ENCODE measurements around the gene FHIP1B.
A peak's percentile ranks its signal among the peaks of the same experiment; 100 is the strongest.
"Not testable (repeated sequence)": the region's sequence is repeated elsewhere in the genome, so short reads cannot be mapped to it uniquely, and the experiment has no call there.

The FHIP1B gene

DNA sequence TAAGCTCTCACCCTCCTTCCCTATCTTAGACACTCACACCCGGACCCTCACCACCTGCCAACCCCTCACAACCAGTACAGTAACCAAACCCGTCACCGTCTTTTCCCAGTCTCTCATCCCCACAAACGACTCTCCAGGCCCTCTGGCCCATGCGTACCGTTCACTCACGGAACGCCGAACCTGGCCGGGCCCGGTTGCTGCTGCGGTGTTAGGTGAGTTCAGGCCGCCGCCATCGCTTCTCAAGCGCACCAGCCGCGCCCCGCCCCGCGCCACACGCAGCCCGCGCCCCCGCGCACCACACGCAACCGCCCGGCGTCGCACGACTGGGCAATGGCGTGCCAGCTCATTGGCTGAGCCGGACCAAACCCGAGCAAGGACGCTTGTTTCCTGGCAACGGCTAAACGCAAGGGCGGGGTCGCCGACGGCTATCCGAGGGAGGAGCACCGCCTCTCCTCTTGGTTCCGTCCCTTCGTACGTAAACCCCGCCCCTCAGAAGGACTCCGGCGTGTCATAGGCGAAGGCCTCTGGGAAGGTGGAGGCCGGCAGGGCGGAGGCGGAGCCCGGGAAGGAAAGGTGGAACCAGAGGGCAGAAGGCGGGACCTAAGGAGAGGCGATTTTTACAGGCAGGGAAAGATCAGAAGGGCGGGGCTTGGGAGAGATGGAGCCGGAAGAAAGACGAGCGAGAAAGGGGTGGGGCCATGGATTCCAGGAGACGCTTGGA lies at the start of gene FHIP1B:
Gene FHIP1B, minus strand, starts transcription at position 250 of the 721 bp plus-strand sequence. CDS start 10,120 bp downstream, outside the sequence.
- peak; percentile 100 for DNase-seq (ENCODE audit: low read depth, low spot score)

DNA sequence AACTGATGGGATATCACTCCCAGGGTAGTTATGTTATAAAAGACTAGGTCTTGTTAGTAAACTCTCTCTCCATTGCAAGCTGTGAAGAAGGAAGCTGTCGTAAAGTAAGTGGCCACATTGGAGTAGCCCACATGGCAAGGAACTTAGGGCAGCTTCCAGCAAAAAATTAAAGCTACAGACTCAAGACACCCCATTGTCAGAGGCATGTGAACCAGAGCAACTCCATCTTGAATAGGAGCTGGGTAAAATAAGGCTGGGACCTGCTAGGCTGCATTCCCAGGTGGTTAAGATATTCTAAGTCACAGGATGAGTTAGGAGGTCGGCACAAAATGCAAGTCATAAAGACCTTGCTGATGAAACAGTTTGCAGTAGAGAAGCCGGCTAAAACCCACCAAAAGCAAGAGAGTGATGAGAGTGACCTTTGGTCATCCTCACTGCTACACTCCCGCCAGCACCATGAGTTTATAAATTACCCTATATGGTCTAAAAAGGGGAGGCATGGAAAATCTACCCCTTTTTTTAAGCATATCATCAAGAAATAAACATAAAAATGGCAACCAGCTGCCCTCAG lies 49.1 kb upstream of the FHIP1B start:
- no peak for DNase-seq (ENCODE audit: low read depth, low spot score)

GRCh38 chr11:6280809-6281208 lies 46.4 kb upstream of the FHIP1B start:
- DNase-seq (ENCODE audit: low read depth, low spot score) = not testable (repeated sequence)

GRCh38 chr11:6273188-6273587 lies 38.8 kb upstream of the FHIP1B start:
- no peak for DNase-seq (ENCODE audit: low read depth, low spot score)

DNA sequence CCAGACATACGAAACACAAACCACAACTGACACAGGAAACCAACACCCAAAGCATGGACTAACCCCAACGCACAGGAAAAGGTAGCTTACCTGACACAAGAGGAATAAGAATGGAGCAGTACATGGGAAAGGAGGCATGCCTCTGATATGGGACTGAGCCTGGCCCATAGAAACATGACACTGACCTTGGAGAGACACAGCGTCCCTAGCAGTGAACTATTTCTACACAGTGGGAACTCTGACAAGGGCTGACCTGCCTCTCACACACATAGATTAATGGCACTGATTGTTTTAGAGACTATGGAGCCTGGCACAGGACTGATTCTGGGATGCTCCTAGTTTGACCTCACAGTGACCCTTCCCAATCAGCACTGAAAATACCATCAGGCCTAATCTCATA lies 37.2 kb upstream of the FHIP1B start:
- no peak for DNase-seq (ENCODE audit: low read depth, low spot score)

DNA sequence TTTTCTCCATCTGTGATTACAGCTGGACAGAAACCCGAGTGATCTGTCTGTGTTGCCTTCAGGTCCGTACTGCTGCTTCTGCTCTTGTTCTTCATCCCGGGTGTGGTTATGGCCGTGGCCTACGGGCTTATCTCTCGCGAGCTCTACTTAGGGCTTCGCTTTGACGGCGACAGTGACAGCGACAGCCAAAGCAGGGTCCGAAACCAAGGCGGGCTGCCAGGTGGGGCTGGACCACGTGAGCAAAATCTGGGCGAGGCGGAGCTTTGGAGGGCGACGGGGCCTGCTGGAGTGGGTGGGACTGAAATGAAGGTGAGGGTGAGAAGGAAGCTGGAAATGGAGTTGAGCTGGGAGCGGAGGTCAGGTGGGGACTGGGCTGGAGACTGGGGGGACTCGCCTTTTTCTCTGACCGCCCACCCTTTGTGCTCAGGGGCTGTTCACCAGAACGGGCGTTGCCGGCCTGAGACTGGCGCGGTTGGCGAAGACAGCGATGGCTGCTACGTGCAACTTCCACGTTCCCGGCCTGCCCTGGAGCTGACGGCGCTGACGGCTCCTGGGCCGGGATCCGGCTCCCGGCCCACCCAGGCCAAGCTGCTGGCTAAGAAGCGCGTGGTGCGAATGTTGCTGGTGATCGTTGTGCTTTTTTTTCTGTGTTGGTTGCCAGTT lies 36.3 kb upstream of the FHIP1B start:
- DNase-seq (ENCODE audit: low read depth, low spot score) = no peak

- DNase-seq (ENCODE audit: low read depth, low spot score) = no peak
These were observed 35.6 kb upstream of the FHIP1B start for GRCh38 chr11:6269994-6270393.

DNA sequence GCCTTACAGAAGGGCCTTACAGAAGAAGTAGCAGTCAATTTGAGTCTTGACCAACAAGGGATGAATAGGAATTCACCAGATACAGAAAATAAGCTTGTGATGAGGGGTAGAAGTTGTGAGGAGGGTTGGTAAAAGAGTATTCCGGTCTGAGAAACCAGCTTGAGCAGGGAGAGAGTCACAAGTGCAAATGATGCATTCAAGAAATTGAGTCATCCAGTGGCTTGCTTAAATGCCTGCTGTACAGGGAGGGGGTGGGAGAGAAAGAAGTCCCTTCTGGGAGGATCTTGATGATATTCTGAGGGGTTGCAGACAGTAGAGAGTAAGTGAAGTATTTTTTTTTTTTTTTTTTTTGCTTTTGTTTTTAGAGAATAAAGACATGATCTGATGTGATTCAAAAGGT lies 34.4 kb upstream of the FHIP1B start:
- DNase-seq (ENCODE audit: low read depth, low spot score) = no peak

GRCh38 chr11:6263662-6264061 lies 29.2 kb upstream of the FHIP1B start:
- no peak for DNase-seq (ENCODE audit: low read depth, low spot score)

GRCh38 chr11:6260207-6260726 lies 25.8 kb upstream of the FHIP1B start:
- no peak for DNase-seq (ENCODE audit: low read depth, low spot score)

DNA sequence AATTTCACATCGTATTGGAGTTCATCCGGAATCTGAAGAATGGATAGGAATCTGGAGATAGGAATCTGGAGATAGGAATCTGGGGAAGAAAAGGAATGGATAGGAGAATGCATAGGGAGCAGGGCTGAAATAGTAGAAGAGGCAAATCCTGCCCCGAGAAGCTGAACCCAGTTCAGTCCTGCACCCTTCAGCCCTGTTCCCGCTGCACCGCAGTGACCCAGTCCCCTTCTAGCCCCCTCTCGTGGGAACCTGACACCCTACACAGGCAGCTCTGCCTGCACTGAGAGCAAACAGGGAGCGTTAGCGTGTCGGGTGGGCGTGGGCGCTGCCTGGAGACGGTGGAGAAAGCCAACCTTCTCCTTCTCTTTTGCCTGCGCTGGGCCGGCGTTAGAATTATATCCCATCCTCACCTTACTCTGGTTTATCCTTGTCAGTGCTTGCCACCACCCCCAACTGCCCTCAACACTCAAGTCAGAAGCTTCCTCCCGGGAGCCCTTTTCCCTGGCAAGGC lies 24.2 kb upstream of the FHIP1B start:
- DNase-seq (ENCODE audit: low read depth, low spot score) = peak; percentile 53

- no peak for DNase-seq (ENCODE audit: low read depth, low spot score)
These were observed 23.7 kb upstream of the FHIP1B start for GRCh38 chr11:6258141-6258540.

GRCh38 chr11:6253197-6253596 lies 18.8 kb upstream of the FHIP1B start:
- no peak for DNase-seq (ENCODE audit: low read depth, low spot score)

DNA sequence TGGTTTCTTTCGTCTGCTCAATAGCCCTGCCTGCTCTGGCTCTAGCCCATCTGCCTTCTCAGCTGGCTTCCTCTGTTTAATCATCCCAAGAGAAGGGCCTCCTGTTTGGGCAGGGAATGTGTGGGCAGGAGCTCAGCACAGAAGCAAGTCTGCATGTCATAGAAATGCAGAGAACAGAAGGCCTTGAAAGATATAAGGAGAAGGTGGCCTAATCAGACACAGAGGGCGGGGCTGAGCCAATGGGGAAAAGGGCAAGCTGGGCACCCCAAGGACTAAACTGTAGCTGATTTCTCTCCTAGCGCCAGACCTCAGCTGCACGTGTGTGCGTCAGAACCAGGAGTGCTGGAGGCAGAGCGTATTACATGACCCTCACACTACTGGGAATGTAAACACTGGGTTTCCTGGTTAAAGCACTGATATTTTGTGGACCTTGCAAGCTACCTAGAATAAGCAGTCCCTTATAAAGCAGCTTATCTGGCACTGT lies 17.6 kb upstream of the FHIP1B start:
- DNase-seq (ENCODE audit: low read depth, low spot score) = peak; percentile 30

DNA sequence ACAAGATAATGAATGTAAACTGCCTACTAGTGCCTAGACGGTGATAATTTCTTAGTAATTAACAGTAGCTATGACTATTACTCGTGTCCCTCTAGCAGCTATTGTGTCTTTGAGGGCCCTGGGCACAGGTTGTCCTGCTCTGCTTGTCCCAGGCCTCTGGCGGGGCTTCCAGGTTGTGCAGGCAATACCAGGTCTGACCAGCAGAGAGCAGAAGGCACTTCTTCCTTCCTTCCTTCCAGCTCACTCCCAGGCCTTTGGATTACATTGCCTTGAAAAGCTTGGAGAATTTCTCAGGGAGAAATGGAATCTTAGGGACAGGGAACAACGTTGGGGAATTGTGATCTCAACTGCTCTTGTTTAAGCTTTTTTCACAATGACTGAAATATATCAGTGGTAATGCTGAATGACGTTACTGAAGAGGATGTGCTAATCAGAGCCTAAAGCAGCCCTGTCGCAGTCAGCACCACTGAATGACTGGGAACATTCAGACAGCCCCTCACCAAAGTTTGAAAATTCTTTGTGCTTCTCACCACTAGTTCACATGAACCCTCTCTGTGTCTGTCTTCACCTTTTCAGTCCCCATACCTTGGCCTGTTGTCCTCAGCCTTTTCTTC lies 16.8 kb upstream of the FHIP1B start:
- DNase-seq (ENCODE audit: low read depth, low spot score) = peak; percentile 96

GRCh38 chr11:6249770-6250555 lies 15.5 kb upstream of the FHIP1B start:
- peak; percentile 61 for DNase-seq (ENCODE audit: low read depth, low spot score)

DNA sequence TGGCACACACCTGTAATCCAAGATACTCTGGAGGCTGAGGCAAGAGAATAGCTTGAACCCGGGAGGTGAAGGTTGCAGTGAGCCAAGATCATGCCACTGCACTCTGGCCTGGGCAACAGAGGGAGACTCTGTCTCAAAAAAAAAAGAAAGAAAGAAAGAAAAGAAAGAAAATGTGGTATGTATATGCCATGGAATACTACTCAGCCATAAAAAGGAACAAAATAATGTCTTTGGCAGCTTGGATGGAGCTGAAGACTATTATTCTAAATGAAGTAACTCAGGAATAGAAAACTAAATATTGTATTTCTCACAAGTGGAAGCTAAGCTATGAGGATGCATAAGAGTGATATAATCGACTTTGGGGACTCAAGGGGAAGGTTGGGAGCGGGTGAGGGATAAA lies 14.5 kb upstream of the FHIP1B start:
- DNase-seq (ENCODE audit: low read depth, low spot score) = not testable (repeated sequence)

DNA sequence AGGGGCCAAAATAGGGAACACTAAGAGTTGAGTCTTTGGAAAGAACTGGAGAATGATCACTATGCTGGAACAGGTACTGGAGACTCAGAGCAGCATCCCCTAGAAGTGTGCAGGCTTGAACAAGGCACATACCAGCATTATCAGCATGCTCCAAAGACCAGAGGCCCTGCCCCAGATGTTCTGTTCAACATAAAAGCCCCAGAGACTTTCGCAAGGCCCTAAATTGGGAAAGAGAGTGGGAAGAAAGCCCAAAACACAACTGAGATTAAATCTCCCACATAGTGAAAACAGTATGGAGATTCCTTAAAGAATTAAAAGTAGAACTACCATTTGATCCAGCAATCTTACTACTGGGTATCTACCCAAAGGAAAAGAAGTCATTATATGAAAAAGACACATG lies 13.8 kb upstream of the FHIP1B start:
- peak; percentile 26 for DNase-seq (ENCODE audit: low read depth, low spot score)

GRCh38 chr11:6245536-6245935 lies 11.1 kb upstream of the FHIP1B start:
- DNase-seq (ENCODE audit: low read depth, low spot score) = no peak

DNA sequence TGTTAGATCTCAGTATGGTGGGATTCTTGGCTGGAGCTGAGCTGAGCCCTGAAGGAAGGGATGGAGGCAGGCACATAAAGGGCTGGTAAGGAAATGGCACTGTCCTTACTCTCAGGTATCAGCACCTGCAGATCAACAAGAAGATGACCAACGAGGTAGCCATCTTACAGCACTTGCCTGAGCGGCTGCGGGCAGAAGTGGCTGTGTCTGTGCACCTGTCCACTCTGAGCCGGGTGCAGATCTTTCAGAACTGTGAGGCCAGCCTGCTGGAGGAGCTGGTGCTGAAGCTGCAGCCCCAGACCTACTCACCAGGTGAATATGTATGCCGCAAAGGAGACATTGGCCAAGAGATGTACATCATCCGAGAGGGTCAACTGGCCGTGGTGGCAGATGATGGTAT lies 6.9 kb upstream of the FHIP1B start:
- no peak for DNase-seq (ENCODE audit: low read depth, low spot score)

- no peak for DNase-seq (ENCODE audit: low read depth, low spot score)
These were observed 6.3 kb upstream of the FHIP1B start for GRCh38 chr11:6240781-6241180.

Measured in ELF-1 (cell line).